ENCODE measurements around the gene GINS3.

Gene GINS3

GRCh38 chr16:58425245-58425644 lies 33.0 kb downstream of the GINS3 start:
- no peak for DNase-seq (ENCODE audit: low read depth)
- H3K4me3 ChIP-seq (ENCODE audit: low read depth, low read length), result no peak overlapping the region
- no peak for TF ChIP-seq POLR2A (IDR thresholded peaks at IDR 0.05; ENCODE audit: extremely low read depth, insufficient read length)
- no peak for TF ChIP-seq MAX (IDR thresholded peaks at IDR 0.05; ENCODE audit: low read depth, low read length)
- no peak for TF ChIP-seq MYC (IDR thresholded peaks at IDR 0.05; ENCODE audit: low read depth, low read length)
- no peak for TF ChIP-seq CTCF (IDR thresholded peaks at IDR 0.05; ENCODE audit: low read depth, low read length)

- TF ChIP-seq MYC (IDR thresholded peaks at IDR 0.05; ENCODE audit: low read depth, low read length), result peak; percentile 70
- TF ChIP-seq POLR2A (IDR thresholded peaks at IDR 0.05; ENCODE audit: extremely low read depth, insufficient read length), result no peak
- no peak for TF ChIP-seq CTCF (IDR thresholded peaks at IDR 0.05; ENCODE audit: low read depth, low read length)
- TF ChIP-seq MAX (IDR thresholded peaks at IDR 0.05; ENCODE audit: low read depth, low read length), result peak; percentile 78
- H3K4me3 ChIP-seq (ENCODE audit: low read depth, low read length), result no peak overlapping the region
- peak; percentile 93 for DNase-seq (ENCODE audit: low read depth)
Observed at GRCh38 chr16:58425756-58426494, 33.7 kb downstream of the GINS3 start.

GRCh38 chr16:58426966-58427365 lies 34.7 kb downstream of the GINS3 start:
- no peak for DNase-seq (ENCODE audit: low read depth)
- H3K4me3 ChIP-seq (ENCODE audit: low read depth, low read length), result no peak overlapping the region
- TF ChIP-seq MYC (IDR thresholded peaks at IDR 0.05; ENCODE audit: low read depth, low read length), result no peak
- no peak for TF ChIP-seq MAX (IDR thresholded peaks at IDR 0.05; ENCODE audit: low read depth, low read length)
- TF ChIP-seq CTCF (IDR thresholded peaks at IDR 0.05; ENCODE audit: low read depth, low read length), result no peak
- no peak for TF ChIP-seq POLR2A (IDR thresholded peaks at IDR 0.05; ENCODE audit: extremely low read depth, insufficient read length)

GRCh38 chr16:58428621-58429542 lies 36.6 kb downstream of the GINS3 start:
- no peak overlapping the region for H3K4me3 ChIP-seq (ENCODE audit: low read depth, low read length)
- DNase-seq (ENCODE audit: low read depth), result no peak
- TF ChIP-seq MAX (IDR thresholded peaks at IDR 0.05; ENCODE audit: low read depth, low read length) (no peak), MYC (IDR thresholded peaks at IDR 0.05; ENCODE audit: low read depth, low read length) (no peak)

GRCh38 chr16:58430718-58431117 lies 38.4 kb downstream of the GINS3 start:
- DNase-seq (ENCODE audit: low read depth), result no peak
- no peak overlapping the region for H3K4me3 ChIP-seq (ENCODE audit: low read depth, low read length)
- TF ChIP-seq MYC (IDR thresholded peaks at IDR 0.05; ENCODE audit: low read depth, low read length) (no peak), MAX (IDR thresholded peaks at IDR 0.05; ENCODE audit: low read depth, low read length) (no peak), POLR2A (IDR thresholded peaks at IDR 0.05; ENCODE audit: extremely low read depth, insufficient read length) (no peak), CTCF (IDR thresholded peaks at IDR 0.05; ENCODE audit: low read depth, low read length) (no peak)

- no peak overlapping the region for H3K4me3 ChIP-seq (ENCODE audit: low read depth, low read length)
- DNase-seq (ENCODE audit: low read depth), result no peak
- TF ChIP-seq MAX (IDR thresholded peaks at IDR 0.05; ENCODE audit: low read depth, low read length) (no peak), CTCF (IDR thresholded peaks at IDR 0.05; ENCODE audit: low read depth, low read length) (no peak), POLR2A (IDR thresholded peaks at IDR 0.05; ENCODE audit: extremely low read depth, insufficient read length) (no peak), MYC (IDR thresholded peaks at IDR 0.05; ENCODE audit: low read depth, low read length) (no peak)
Observed at GRCh38 chr16:58433569-58433951, 41.3 kb downstream of the GINS3 start.
